ENCODE results near the gene SMR3B.

SMR3B gene

DNA sequence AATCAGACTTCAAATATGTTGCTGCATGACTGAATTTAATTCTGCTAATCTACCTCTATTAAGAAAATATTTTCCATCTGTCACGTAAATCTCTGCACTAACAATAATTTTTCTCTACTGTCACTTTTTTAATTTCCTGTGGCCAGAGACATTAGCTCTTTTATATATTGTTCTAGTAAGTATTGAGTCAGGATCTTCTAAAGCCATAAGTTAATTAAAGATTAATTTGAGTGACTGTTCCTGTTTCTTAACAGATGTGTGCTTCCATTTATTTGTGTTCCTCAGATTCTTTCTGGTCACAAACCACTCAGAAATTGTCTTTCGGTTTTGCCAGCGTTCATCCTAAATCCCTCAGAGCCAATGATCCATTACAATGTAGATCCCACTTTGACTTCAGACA is 2.4 kb upstream of the SMR3B start:
- Histone ChIP-seq H3K27me3 (ENCODE audit: control insufficient read depth, insufficient read depth, low read length) (no peaks in the 10 kb centered on the region), H3K9me3 (replicated peaks; ENCODE audit: low read length) (no peaks in the 10 kb centered on the region), H3K9ac (ENCODE audit: low read depth, low read length) (no peak overlapping the region), H3K36me3 (ENCODE audit: insufficient read depth, low read length) (no peaks in the 10 kb centered on the region), H3K4me3 (ENCODE audit: low read length) (no peak overlapping the region), H3K4me1 (ENCODE audit: control insufficient read depth, insufficient read depth, low read length) (no peaks in the 10 kb centered on the region), H3K4me2 (ENCODE audit: low read length) (no peak overlapping the region)

DNA sequence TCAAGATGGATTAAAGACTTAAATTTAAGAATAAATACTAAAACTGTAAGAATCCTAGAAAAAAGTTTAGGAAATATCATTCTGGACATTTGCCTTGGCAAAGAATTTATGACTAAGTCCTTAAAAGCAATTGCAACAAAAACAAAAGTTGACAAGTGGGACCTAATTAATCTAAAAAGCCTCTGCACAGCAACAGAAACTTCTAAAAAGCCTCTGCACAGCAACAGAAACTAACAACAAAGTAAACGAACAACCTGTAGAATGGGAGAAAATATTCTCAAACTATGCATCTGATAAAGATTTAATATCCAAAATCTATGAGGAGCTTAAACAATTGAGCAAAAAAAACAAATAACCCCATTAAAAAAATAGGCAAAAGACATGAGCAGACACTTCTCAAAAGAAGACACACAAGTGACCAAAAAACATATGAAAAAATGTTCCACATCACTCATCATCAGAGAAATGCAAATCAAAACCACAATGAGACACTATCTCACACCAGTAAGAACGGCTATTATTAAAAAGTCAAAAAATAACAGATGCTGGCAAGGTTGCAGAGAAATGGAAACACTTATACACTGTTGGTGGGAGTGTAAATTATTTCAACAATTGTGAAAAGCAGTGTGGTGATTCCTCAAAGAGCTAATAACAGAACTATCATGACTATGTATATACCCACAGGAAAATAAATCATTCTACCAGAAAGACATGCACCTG is 9.3 kb downstream of the SMR3B start:
- Histone ChIP-seq H3K9ac (ENCODE audit: low read depth, low read length) (no peak overlapping the region), H3K4me2 (ENCODE audit: low read length) (no peak overlapping the region), H3K4me1 (ENCODE audit: control insufficient read depth, insufficient read depth, low read length) (no peaks in the 10 kb centered on the region), H3K27me3 (ENCODE audit: control insufficient read depth, insufficient read depth, low read length) (no peaks in the 10 kb centered on the region), H3K36me3 (ENCODE audit: insufficient read depth, low read length) (no peaks in the 10 kb centered on the region), H3K4me3 (ENCODE audit: low read length) (no peak overlapping the region), H3K9me3 (replicated peaks; ENCODE audit: low read length) (no peaks in the 10 kb centered on the region)

DNA sequence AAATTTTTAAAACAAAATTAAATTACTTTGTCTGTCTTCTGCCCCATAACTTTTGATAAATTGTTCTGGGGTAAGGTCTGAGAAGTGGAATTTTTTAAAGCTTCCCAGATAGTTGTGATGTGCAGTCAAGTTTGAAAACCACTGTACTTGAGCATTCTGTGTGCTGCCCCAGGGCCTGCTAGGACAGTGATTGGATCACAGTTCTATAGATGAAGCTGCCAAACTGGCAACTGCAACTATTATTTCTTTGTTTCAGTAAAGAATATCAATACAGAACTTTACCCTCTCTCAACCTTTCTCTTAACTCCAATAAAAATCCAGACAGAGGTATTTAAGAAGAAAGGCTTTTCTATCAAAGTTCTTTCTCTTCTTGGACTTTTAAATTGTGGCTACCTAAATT is 14.6 kb downstream of the SMR3B start, which contains the start of gene OPRPN:
TSS of gene OPRPN (plus strand) at position 361 of the 400 bp plus-strand sequence. CDS start 1,346 bp downstream, outside the sequence.
- Histone ChIP-seq H3K4me2 (ENCODE audit: low read length) (no peak within 1 kb of the TSS), H3K36me3 (ENCODE audit: insufficient read depth, low read length) (no peaks in the 10 kb centered on the region), H3K9ac (ENCODE audit: low read depth, low read length) (no peak within 1 kb of the TSS), H3K4me1 (ENCODE audit: control insufficient read depth, insufficient read depth, low read length) (no peaks in the 10 kb centered on the region), H3K27me3 (ENCODE audit: control insufficient read depth, insufficient read depth, low read length) (no peaks in the 10 kb centered on the region), H3K9me3 (replicated peaks; ENCODE audit: low read length) (no peaks in the 10 kb centered on the region), H3K4me3 (ENCODE audit: low read length) (no peak within 1 kb of the TSS)

DNA sequence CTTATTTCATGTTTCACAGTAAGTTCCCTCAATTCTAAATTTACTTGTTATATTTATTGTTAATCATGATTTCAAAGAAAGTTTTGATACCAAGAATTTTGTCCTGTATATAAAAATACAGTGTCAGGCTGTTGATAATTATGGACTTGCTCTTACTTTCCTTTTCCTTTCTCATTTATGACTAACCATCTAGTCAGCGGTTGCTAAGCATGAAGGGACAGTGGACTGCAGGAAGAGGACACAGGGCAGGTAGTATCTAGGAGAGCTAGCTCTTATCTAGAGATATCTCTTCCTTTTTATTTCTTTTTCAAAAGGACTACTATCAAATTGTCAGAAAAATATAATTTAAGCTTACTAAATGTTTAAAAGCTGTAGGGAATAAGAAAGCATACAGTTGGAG is 16.4 kb downstream of the SMR3B start:
- H3K4me1 ChIP-seq (ENCODE audit: control insufficient read depth, insufficient read depth, low read length), result no peaks in the 10 kb centered on the region
- no peak overlapping the region for H3K9ac ChIP-seq (ENCODE audit: low read depth, low read length)
- no peak overlapping the region for H3K4me3 ChIP-seq (ENCODE audit: low read length)
- no peaks in the 10 kb centered on the region for H3K9me3 ChIP-seq (replicated peaks; ENCODE audit: low read length)
- no peaks in the 10 kb centered on the region for H3K36me3 ChIP-seq (ENCODE audit: insufficient read depth, low read length)
- H3K27me3 ChIP-seq (ENCODE audit: control insufficient read depth, insufficient read depth, low read length), result no peaks in the 10 kb centered on the region
- H3K4me2 ChIP-seq (ENCODE audit: low read length), result no peak overlapping the region

DNA sequence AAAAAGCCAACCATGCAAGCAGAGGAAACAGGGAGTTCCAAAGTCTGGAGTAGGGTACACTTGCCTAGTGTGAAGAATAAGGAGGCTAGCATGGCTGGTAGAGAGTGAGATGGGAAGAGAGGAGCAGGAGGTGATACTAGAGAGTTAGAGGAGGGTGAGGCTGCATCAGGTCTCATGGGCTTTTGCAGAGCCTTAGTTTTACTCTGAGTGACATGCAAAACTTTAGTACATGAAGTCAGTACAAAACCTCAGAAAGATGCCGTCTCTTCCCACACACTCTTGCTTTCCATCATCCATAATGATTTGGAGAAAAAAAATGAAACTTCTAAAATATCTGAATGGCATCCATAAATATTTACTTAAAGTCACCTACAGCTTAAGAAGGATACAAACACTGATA is 19.8 kb downstream of the SMR3B start:
- Histone ChIP-seq H3K4me2 (ENCODE audit: low read length) (no peak overlapping the region), H3K9ac (ENCODE audit: low read depth, low read length) (no peak overlapping the region), H3K9me3 (replicated peaks; ENCODE audit: low read length) (peaks cover 3% of the 10 kb centered on the region), H3K4me3 (ENCODE audit: low read length) (no peak overlapping the region), H3K4me1 (ENCODE audit: control insufficient read depth, insufficient read depth, low read length) (no peaks in the 10 kb centered on the region), H3K36me3 (ENCODE audit: insufficient read depth, low read length) (no peaks in the 10 kb centered on the region), H3K27me3 (ENCODE audit: control insufficient read depth, insufficient read depth, low read length) (no peaks in the 10 kb centered on the region)

DNA sequence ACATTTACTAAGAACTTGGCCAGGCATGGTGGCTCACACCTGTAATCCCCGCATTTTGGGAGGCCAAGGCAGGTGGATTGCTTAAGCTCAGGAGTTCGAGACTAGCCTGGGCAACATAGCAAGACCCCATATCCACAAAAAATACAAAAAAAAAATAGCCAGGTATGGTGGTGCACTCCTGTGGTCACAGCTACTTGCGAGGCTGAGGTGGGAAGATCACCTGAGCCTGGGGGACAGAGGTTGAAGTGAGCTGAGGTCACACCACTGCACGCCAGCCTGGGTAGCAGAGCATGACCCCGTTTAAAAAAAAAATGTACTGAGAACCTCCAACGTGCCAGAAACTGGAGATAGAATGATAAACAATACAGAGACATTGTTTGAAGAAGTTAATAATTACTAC is 22.8 kb downstream of the SMR3B start:
- Histone ChIP-seq H3K4me2 (ENCODE audit: low read length) (no peak overlapping the region), H3K9ac (ENCODE audit: low read depth, low read length) (no peak overlapping the region), H3K36me3 (ENCODE audit: insufficient read depth, low read length) (no peaks in the 10 kb centered on the region), H3K27me3 (ENCODE audit: control insufficient read depth, insufficient read depth, low read length) (no peaks in the 10 kb centered on the region), H3K4me3 (ENCODE audit: low read length) (no peak overlapping the region), H3K9me3 (replicated peaks; ENCODE audit: low read length) (peaks cover 4% of the 10 kb centered on the region), H3K4me1 (ENCODE audit: control insufficient read depth, insufficient read depth, low read length) (no peaks in the 10 kb centered on the region)

DNA sequence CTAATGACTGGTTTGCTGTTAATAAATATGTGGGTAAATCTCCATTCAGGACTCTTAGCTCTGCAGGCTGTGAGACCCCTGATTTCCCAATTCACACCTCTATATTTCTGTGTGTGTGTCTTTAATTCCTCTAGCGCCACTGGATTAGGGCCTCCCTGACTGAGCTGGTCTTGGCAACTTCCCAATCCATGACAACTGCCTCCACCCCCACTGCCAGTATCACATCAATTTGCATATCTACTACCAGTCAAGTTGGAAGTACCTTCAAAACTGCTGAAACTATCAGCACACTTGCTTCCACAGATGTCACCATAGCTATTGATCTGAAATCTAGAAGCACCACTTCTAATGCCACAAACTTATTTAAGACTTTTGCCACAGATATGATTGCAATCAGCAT is 42.4 kb downstream of the SMR3B start:
- H3K9ac ChIP-seq (ENCODE audit: low read depth, low read length), result no peak overlapping the region
- no peak overlapping the region for H3K4me3 ChIP-seq (ENCODE audit: low read length)

DNA sequence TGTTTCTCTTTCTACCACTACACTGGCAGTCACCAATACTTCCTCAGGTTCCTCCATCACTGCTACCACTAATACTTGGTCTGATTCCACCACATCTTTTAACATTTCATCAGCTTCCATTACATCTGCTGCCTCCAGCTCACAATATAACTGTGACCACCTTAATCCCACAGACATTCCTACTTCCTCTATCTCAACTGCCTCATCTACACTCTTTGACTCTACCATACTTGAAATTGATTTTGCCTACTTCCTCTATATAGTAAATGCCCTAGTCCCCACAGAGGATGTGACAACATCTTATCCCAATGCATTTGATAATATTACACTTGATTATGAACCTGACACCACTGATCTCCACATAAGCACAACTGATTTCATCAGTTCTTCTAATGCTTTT is 43.9 kb downstream of the SMR3B start:
- no peaks in the 10 kb centered on the region for H3K4me1 ChIP-seq (ENCODE audit: control insufficient read depth, insufficient read depth, low read length)
- no peak overlapping the region for H3K4me2 ChIP-seq (ENCODE audit: low read length)
- H3K36me3 ChIP-seq (ENCODE audit: insufficient read depth, low read length), result no peaks in the 10 kb centered on the region
- H3K9me3 ChIP-seq (replicated peaks; ENCODE audit: low read length), result peaks cover 4% of the 10 kb centered on the region
- H3K4me3 ChIP-seq (ENCODE audit: low read length), result no peak overlapping the region
- no peaks in the 10 kb centered on the region for H3K27me3 ChIP-seq (ENCODE audit: control insufficient read depth, insufficient read depth, low read length)
- no peak overlapping the region for H3K9ac ChIP-seq (ENCODE audit: low read depth, low read length)

More for the DNA sequence above, 42.4 kb downstream of the SMR3B start:
- Histone ChIP-seq H3K36me3 (ENCODE audit: insufficient read depth, low read length) (no peaks in the 10 kb centered on the region), H3K4me1 (ENCODE audit: control insufficient read depth, insufficient read depth, low read length) (no peaks in the 10 kb centered on the region), H3K27me3 (ENCODE audit: control insufficient read depth, insufficient read depth, low read length) (no peaks in the 10 kb centered on the region), H3K4me2 (ENCODE audit: low read length) (no peak overlapping the region), H3K9me3 (replicated peaks; ENCODE audit: low read length) (peaks cover 4% of the 10 kb centered on the region)

DNA sequence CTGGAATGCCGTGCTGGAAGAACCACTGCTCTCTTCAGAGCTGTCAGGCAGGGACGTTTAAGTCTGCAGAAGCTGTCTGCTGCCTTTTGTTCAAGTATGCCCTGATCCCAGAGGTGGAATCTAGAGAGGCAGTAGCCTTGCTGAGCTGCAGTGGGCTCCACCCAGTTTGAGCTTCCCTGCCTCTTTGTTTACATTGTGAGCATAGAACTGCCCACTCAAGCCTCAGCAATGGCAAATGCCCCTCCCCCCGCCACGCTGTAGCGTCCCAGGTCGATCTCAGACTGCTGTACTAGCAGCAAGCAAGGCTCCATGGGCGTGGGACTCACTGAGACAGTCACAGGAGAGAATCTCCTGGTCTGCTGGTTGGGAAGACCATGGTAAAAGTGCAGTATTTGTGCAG is 54.3 kb downstream of the SMR3B start:
- H3K36me3 ChIP-seq (ENCODE audit: insufficient read depth, low read length), result no peaks in the 10 kb centered on the region
- no peak overlapping the region for H3K9ac ChIP-seq (ENCODE audit: low read depth, low read length)
- H3K27me3 ChIP-seq (ENCODE audit: control insufficient read depth, insufficient read depth, low read length), result no peaks in the 10 kb centered on the region
- no peak overlapping the region for H3K4me2 ChIP-seq (ENCODE audit: low read length)
- H3K4me1 ChIP-seq (ENCODE audit: control insufficient read depth, insufficient read depth, low read length), result no peaks in the 10 kb centered on the region
- H3K9me3 ChIP-seq (replicated peaks; ENCODE audit: low read length), result no peaks in the 10 kb centered on the region
- no peak overlapping the region for H3K4me3 ChIP-seq (ENCODE audit: low read length)

All from skeletal muscle satellite cell (primary cell).